ENCODE results near the gene ARHGAP26.

GRCh38 chr5:143118222-143118621 is 348.0 kb downstream of the ARHGAP26 start:
- TF ChIP-seq CTCF (conservative IDR thresholded peaks at IDR 0.05 in 1 of 2, IDR thresholded peaks at IDR 0.05 in 1 of 2; ENCODE audit: low read depth in 1 of 2, low read length in 2 of 2) = no peak
- TF ChIP-seq EZH2 (IDR thresholded peaks at IDR 0.05; ENCODE audit: low read length, missing control alignments) = no peak
